Renal pelvis (tissue), 4 donors: Measurements from ENCODE around the gene GNB5. TPM values are rescaled to one million over a fixed set of nuclear protein-coding genes. Genes with fewer than 3 reads are reported as not detected.

Experiments used
- DNase-seq: peaks from one replicate; pipeline ENCODE4 v3.0.0-alpha.2; 2013
- polyA plus RNA-seq, 3 donors: library from polyadenylated mRNA; unstranded; fragments of 120-200 nt; gene quantifications; one replicate each; pipeline ENCODE4 v1.2.1, GENCODE V29; 2013; ENCODE audit not compliant: insufficient read length in 3 of 3

Gene GNB5
- polyA plus RNA-seq, 3 donors: 15.6 to 21.9 (median 17.0) TPM

- no peak for DNase-seq
Measured at GRCh38 chr15:52214553-52214952, 23.4 kb upstream of the GNB5 start.

GRCh38 chr15:52213206-52213605 lies 22.0 kb upstream of the GNB5 start:
- DNase-seq: no peak

GRCh38 chr15:52208306-52208946 lies 17.2 kb upstream of the GNB5 start:
- DNase-seq: peak; percentile 19

- no peak for DNase-seq
Measured at GRCh38 chr15:52207191-52207590, 16.0 kb upstream of the GNB5 start.

GRCh38 chr15:52206446-52206845 lies 15.3 kb upstream of the GNB5 start:
- DNase-seq: no peak

GRCh38 chr15:52204657-52205056 lies 13.5 kb upstream of the GNB5 start:
- no peak for DNase-seq

DNA sequence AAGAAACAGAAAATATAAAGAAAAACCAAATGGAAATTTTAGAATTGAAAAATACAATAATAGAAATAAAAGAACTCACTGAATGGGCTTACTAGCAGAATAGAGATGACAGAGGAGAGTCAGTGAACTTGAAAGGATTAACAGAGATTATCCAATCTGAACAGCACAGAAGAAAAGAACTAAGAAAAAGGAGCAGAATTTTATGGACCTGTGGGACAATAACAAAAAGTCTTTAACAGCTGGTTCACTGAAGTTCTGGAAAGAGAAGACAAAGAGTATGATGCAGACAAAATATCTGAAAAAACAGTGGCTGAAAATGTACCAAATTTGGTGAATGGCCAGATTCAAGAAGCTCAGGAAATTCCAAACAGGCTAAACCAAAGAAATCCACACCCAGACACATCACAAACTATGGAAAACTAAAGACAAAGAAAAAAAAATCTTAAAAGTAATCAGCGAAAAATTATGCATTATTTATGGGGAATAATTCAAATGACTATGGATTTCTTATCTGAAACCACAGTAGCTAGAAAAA lies 9.7 kb upstream of the GNB5 start:
- no peak for DNase-seq

DNA sequence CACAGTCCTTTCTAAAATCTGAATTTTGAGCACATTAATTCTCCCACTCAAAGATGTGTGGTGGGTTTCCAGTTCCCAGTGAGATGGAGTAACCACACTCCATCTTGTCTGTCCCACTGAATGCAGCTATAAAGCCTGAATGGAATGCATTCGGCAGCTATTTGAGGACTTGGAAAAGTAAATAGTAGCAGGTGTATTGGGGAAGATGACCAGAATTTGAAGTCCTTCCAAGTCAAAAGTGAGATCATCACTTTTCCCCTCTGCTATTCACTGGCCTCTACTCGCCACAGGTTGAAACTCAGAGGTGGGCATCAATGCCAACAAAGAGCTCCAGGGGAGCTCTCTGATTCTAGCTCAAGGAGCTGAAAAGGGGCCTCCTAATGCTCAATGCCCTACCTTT lies 8.1 kb upstream of the GNB5 start:
- no peak for DNase-seq

DNA sequence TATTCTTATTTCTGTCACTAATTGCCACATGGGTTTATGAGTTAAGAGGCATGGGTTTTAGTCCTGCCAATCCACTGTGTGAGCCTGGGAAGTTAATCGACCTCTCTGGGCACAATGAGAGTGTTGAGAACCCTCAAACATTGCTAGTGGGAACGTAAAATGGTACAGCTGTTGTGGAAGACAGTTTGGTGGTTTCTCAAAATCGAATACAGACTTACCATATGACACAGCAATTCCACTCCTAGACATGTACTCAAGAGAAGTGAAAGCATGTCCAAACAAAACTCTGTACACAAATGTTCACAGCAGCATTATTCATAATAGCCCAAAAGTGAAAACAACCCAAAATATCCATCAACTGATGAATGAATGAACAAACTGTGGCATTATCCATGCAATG lies 5.7 kb upstream of the GNB5 start:
- no peak for DNase-seq

DNA sequence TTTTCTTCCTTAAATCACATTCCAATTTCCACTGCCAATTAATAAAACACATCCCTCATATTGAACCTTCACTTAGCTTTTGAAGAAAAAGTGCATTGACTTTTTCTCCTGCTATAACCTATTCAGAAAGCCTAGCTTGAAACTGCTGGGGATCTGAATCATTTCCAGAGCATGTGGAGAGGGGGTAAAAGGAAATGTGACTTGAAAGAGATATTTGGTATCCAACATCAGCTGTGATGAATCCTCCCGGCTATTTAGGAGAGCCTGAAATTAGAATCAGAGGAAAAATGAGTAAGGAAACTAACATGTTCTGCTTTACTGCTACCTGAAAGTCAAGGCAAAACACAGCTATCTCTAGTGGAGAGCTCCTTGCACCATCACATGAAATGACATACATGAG lies 2.6 kb upstream of the GNB5 start:
- DNase-seq: no peak

DNA sequence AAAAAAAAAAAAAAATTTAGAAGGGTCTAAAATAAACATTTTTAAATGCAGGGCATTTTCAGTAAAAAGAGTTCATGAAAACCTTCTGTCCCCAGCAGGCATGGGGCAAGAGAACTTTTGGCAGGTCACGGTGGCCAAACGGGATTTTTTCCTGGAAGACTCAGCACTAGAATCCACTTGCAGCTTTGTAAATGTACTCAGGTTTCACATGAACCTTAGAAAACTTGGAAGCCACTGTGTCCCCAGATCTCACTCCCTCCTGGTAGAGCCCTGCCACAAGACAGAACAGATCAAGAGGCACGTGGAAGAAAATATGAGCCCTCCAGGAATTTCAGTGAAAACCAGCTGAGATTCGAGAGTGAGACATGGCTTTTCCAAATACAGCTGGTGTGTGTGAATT lies 2.1 kb upstream of the GNB5 start:
- DNase-seq: no peak

DNA sequence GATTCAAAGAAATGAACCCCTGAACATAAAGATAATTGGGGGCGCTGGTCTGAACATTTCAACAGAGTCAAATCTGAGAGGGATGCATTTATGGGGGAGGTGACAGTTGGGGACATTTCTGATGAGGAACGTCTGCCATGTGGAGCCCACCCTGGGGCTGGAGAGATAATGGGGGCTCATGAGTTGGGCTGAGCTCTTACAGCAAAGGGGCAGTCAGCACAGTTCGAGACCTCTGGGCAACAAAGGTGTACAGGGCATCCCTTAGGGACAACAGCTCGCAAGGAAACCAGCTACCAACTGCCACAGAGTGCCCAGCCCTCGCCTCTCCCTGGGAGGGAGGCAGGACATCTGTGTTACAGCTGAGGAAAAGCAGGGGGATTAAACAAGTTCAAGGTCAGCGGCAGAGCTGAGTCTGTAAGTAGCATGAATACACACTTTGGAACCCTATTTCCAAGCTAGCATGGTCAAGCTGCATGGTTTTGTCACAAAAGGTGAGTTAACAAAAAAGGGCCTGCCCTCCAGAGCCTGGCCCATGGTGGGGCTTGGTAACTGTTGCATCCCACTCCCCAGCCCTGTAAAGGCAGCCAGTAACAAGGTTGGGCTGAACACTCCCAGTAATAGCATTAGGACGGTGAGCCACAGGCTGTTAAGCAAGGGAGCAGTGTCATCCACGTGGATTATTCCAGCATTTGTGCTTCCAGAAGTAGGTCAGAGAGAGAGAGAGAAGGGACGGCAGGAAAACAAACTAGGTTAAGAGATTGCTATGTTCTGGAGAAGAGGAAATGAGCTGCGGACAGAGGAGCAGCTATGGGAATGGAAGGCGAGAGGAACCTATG lies 4.3 kb downstream of the GNB5 start:
- DNase-seq: no peak

- no peak for DNase-seq
Measured at GRCh38 chr15:52185151-52185561, 6.0 kb downstream of the GNB5 start.

DNA sequence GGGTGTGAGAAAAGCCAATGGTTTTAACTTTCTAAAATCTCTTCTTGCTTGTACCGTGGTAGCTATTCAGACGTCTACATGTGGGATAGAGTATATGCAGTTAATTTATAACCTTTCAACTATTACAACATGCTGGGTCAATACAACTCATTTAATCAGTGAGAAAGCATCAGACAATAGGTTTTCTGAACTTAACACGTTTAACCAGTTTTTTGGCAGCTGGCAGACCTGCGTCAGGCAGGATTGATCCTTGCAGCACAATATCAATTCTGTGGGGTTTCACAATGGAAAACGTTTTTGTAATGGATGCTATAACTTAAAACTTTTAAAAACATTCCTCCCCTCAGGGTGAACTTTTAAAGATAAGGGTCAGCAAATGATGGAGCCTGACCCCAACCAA lies 6.5 kb downstream of the GNB5 start:
- no peak for DNase-seq

DNA sequence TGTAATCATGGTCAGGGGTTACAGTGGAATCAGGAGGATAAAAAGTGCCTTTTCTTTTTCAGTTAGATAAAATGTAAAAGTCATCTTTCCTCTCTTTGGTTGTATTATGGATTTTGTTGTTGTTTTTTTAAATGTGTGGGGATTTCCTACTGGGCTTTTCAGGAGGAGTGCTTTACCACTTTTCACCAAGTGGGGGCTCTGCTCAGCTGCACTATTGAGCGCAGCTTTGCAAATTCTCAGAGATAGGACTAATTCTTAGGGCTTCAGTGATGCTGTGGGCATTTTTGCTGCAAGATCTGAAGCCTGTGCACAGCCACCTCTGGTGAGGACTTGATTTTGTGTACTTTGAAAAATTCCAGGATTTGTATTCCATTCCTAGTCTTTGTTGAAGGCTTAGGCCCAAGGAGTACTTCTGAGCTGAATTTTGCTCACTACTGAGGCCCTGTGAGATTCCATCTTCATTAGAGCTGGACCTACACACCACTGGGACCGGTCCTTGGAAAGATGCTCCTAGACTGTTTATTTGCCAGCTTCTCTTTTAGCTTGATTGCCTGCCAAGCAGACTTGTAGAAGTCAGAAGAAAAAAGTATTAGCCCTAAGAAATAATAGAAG lies 7.5 kb downstream of the GNB5 start:
- DNase-seq: no peak

DNA sequence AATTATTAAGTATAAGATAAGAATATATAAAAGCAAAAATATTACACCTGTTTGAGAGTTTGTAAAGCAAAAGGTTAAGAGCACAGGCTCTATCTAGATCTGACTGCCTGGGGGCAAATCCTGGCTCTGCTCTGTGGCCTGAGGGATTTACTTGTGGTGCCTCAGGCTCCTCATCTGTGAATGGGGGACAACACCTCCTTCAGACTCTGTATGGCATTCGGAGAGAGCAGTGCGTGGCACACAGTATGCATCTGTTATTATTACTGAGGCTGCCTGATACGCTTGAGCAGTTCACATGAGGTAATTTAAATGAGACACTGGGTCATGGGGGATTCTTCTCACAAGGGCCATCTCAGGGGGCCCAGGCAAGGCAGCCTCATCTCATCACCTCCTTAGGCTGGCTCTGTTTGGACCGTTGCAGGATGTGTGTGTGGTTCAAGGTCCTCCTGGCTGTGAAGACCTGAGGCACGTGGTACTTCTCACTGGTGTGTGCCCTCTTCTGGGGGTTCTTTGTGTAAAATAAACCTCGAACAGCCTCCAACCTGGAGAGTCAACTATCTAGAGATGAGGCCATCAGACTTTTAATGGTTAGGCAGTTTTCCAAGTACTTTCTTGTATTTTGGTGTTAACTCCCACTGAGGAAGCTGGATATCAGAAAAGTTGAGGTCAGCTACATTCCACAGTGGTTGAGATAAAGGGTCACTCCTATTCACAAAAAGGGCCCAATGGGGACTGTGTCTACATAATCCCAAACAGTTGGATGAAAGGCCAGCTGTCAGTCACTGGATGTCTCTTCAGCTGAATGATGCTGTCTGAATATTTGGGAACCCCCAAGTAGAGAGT lies 9.0 kb downstream of the GNB5 start:
- DNase-seq: no peak

DNA sequence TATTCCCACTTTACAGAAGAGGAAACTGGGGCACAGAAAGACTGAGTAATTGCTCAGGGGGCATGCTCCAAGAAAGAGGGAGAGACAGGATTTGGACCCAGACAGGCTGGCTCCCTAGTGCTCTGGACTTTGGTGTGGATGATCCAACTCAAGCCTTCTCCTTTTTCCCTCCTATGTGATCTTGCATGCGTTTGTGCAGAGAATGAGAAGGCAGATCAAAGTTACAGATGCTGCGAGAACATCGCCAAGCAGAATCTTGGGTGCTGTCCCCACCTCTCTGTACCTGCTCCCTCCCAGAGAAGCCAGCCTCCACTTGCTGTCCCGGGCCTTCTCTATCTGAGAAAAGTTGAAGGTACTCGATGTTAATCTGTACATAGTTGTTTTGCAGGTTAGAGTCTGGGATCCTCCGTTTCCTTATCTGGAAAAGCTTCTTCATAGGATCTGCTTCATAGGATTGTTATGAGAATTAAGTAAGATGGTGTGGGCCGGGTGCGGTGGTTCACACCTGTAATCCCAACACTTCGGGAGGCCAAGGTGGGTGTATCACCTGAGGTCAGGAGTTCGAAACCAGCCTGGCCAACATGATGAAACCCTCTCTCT lies 10.2 kb downstream of the GNB5 start:
- no peak for DNase-seq

- DNase-seq: no peak
Measured at GRCh38 chr15:52180196-52180835, 10.9 kb downstream of the GNB5 start.

DNA sequence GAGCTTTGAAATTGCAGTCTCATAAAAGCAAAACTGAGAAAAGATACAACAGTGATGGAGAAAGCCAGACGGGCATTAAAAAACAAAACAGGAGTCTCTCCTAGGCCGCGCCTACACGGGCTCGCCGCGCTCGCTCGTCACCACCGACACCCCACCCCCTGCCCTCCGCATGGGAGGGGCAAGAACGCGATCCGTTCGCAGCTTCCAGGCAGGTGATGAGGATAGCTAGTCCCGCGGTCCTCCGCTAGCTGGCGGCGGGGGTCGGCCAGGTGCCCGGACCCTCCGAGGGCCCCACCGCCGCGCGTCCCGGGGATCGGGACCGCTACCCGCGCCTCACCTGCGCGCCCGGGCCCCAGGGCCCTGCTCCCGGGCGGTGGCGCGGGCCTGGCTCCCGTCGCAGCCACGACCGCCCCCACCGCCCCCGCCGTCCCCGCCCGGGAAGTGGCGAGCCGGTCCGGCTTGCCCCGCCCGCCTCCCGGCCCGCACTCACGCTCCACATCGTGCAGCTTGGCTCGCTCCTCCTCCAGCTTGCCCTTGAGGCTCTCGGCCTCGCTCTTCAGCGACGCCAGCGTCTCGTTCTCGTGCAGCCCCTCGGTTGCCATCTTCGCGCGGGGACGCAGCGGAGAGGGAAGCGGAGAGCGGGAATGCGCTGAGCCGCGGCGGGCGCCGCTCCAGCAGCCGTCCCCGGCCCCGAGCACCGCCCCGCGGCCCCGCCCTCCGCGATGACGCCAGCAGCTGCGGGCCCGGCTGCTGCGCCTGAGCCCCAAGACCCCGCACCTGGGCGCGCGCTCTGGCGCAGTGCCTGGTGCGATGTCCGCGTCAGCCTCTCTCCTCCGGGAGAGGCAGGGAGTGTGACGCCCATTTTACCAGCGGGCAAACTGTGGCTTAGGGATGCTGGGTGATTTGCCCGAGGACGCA lies 11.7 kb downstream of the GNB5 start:
- DNase-seq: peak; percentile 80

DNA sequence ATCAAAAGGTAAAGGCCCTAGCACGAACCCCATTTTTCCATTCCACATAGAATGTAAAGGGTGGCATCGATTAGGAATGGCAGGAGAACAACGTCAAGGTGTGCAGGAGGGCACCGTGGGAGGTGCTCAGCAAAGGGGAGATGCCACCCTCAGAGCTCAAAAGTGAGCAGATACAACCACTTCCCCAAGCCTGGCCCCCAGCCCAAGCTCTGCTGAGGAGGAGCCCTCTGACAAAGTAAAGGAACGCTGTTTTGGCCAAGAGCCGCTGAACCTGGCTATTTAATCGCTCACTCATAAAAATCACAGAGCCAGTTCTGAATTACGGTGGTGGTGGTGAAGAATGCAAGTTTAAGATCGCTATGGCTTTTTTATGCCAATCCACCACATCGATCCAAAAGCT lies 12.4 kb downstream of the GNB5 start:
- DNase-seq: peak; percentile 19
